Testis (tissue), 3 donors: ENCODE data around the gene HEG1. TPM values are rescaled to one million over a fixed set of nuclear protein-coding genes. Genes with fewer than 3 reads are reported as not detected.

Experiments
- DNase-seq: peaks from one replicate; pipeline ENCODE4 v3.0.0-alpha.2; 2019
- H3K27ac ChIP-seq, 2 donors: fragments of 200-600 bp; sonication (generic); one replicate each; pipeline ENCODE4 v1.5.1; 2019
- H3K27me3 ChIP-seq: fragments of 200-600 bp; sonication (generic); one replicate; pipeline ENCODE4 v1.5.1; 2019
- H3K36me3 ChIP-seq: fragments of 200-600 bp; sonication (generic); one replicate; pipeline ENCODE4 v1.5.1; 2017; ENCODE audit warnings: low read depth; ENCODE audit errors: missing control alignments
- H3K4me1 ChIP-seq: fragments of 200-600 bp; sonication (generic); one replicate; pipeline ENCODE4 v1.5.1; 2019
- H3K4me3 ChIP-seq, 2 donors: fragments of 200-600 bp; sonication (generic); one replicate each; pipeline ENCODE4 v1.5.1; 2017 to 2019
- H3K9me3 ChIP-seq: fragments of 200-600 bp; sonication (generic); one replicate; pipeline ENCODE4 v1.5.1; 2017
- POLR2A ChIP-seq: fragments of 450-650 bp; IDR thresholded peaks from one replicate; pipeline ENCODE4 v1.6.1; 2017; ENCODE audit warnings: antibody characterized with exemption, mild to moderate bottlenecking, moderate library complexity
- WGBS, 2 donors: methylation state at CpG; one replicate each; pipeline ENCODE4 v1.1.5; 2018; 5-methylcytosine and 5-hydroxymethylcytosine counted together
- intact Hi-C: fragments of 100-400 bp; cut with DNase I; formaldehyde crosslinking; loops from one replicate; pipeline ENCODE4 v1.15.1; 2023; ENCODE audit warnings: low total_unique reads
- polyA plus RNA-seq: library from polyadenylated mRNA; stranded (reverse); fragments of 350-450 nt; fragmentation: Illumina TruSeq; extraction: RNeasy Lipid Tissue Mini Kit (QIAGEN cat#74804); gene quantifications from one replicate; pipeline ENCODE4 v1.2.3, GENCODE V29; 2014; ENCODE audit warnings: low read depth, low replicate concordance; ENCODE audit not compliant: insufficient read depth
- total RNA-seq, 2 donors: library from RNA; depleted of rRNA; stranded (reverse); fragments of >200 nt; gene quantifications; one replicate each; pipeline ENCODE4 v1.2.3, GENCODE V29; 2016
- TF ChIP-seq, protein P1 (sequence below), 3 experiments: fragments of 450-650 bp in 2 of 3; fragments of 200-600 bp in 1 of 3; sonication (generic) in 1 of 3; IDR thresholded peaks; one replicate each; pipeline ENCODE4 v1.5.1; 2016 to 2019; ENCODE audit warnings: antibody characterized with exemption in 3 of 3, mild to moderate bottlenecking in 2 of 3, moderate library complexity in 1 of 3

The HEG1 gene
- total and polyA plus RNA-seq, 3 donors from 2014 or later: 50.3 to 160 (median 120) TPM

GRCh38 chr3:124951511-124952281, 104.1 kb downstream of the HEG1 start:
- no peak for TF ChIP-seq POLR2A
- TF ChIP-seq, protein P1, sequence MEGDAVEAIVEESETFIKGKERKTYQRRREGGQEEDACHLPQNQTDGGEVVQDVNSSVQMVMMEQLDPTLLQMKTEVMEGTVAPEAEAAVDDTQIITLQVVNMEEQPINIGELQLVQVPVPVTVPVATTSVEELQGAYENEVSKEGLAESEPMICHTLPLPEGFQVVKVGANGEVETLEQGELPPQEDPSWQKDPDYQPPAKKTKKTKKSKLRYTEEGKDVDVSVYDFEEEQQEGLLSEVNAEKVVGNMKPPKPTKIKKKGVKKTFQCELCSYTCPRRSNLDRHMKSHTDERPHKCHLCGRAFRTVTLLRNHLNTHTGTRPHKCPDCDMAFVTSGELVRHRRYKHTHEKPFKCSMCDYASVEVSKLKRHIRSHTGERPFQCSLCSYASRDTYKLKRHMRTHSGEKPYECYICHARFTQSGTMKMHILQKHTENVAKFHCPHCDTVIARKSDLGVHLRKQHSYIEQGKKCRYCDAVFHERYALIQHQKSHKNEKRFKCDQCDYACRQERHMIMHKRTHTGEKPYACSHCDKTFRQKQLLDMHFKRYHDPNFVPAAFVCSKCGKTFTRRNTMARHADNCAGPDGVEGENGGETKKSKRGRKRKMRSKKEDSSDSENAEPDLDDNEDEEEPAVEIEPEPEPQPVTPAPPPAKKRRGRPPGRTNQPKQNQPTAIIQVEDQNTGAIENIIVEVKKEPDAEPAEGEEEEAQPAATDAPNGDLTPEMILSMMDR (IDR thresholded peaks at IDR 0.05): no peak
- Histone ChIP-seq H3K27me3 (no peaks in the 10 kb centered on the region), H3K9me3 (no peaks in the 10 kb centered on the region), H3K4me1 (no peaks in the 10 kb centered on the region), H3K36me3 (no peaks in the 10 kb centered on the region), H3K4me3 (no peak overlapping the region), H3K27ac (no peak overlapping the region)
- intact Hi-C loops: no loop called here
- DNase-seq: no peak
- 69 to 72% methylated on average over 8 of the region's 8 CpGs for WGBS, 2 donors

DNA sequence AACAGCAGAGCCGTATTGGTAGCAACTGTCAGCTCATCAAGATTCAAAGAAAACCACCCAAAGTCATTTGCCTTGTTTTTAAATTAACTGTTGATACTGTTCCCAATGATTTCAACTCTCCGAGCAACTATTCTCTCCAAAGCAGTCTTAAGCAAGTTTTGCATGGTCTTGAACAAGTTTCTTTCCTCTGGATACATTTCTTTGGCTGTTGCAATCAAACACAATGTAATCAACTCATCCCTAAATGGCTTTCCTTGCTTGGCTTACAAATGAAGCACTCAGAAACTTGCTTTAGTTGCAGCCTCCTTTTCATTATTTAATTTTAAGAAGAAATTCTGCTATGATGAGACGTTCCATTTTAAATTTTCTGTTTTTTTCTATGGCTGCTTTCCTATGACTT, 105.8 kb downstream of the HEG1 start:
- Histone ChIP-seq H3K27me3 (no peaks in the 10 kb centered on the region), H3K4me1 (no peaks in the 10 kb centered on the region), H3K9me3 (no peaks in the 10 kb centered on the region), H3K4me3 (no peak overlapping the region), H3K27ac (no peak overlapping the region), H3K36me3 (no peaks in the 10 kb centered on the region)
- intact Hi-C loops: no loop called here
- TF ChIP-seq, protein P1 (IDR thresholded peaks at IDR 0.05): no peak
- TF ChIP-seq POLR2A: no peak
- 54 to 59% methylated on average over 3 of the region's 3 CpGs for whole genome bisulfite sequencing, 2 donors
- no peak for DNase-seq

DNA sequence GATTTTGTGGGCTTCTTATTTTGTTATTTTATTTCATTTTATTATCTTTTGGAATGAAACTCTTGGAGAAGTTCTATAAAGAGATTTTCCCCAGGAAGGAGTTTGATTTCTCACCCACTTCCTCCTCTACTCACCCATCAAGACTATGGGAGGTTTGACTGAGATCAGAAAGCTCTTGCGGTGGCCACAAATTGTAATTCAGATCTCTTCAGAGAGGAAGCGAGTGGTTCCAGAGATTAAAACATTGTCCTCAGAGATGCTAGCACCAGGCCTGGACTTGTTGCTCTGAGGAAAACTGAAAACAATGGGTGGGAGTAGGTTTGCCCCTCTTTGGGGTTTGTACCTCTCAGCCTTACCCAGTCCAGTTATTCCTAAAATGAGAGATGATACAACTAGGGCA, 113.2 kb downstream of the HEG1 start:
- 80 to 87% methylated on average over 2 of the region's 2 CpGs for WGBS, 2 donors
- intact Hi-C loops: no loop called here
- no peaks in the 10 kb centered on the region for H3K9me3 ChIP-seq
- H3K4me1 ChIP-seq: no peaks in the 10 kb centered on the region
- no peak for TF ChIP-seq POLR2A
- TF ChIP-seq, protein P1 (IDR thresholded peaks at IDR 0.05): no peak
- no peaks in the 10 kb centered on the region for H3K27me3 ChIP-seq
- no peak overlapping the region for H3K4me3 ChIP-seq
- no peaks in the 10 kb centered on the region for H3K36me3 ChIP-seq
- no peak overlapping the region for H3K27ac ChIP-seq
- DNase-seq: no peak

GRCh38 chr3:124941771-124942170, 114.0 kb downstream of the HEG1 start:
- TF ChIP-seq, protein P1 (IDR thresholded peaks at IDR 0.05): no peak
- no peak for TF ChIP-seq POLR2A
- no peak overlapping the region for H3K27ac ChIP-seq

GRCh38 chr3:124939661-124940060, 116.1 kb downstream of the HEG1 start:
- Histone ChIP-seq H3K27me3 (no peaks in the 10 kb centered on the region), H3K4me3 (no peak overlapping the region), H3K9me3 (no peaks in the 10 kb centered on the region), H3K27ac (no peak overlapping the region), H3K36me3 (no peaks in the 10 kb centered on the region), H3K4me1 (no peaks in the 10 kb centered on the region)
- no peak for DNase-seq
- intact Hi-C loops: no loop called here
- WGBS, 2 donors: 75 to 82% methylated on average over 4 of the region's 4 CpGs
- no peak for TF ChIP-seq POLR2A
- TF ChIP-seq, protein P1 (IDR thresholded peaks at IDR 0.05): no peak

More at GRCh38 chr3:124941771-124942170, 114.0 kb downstream of the HEG1 start:
- intact Hi-C loops: no loop called here
- no peak overlapping the region for H3K4me3 ChIP-seq
- H3K36me3 ChIP-seq: no peaks in the 10 kb centered on the region
- H3K9me3 ChIP-seq: no peaks in the 10 kb centered on the region
- H3K27me3 ChIP-seq: no peaks in the 10 kb centered on the region
- DNase-seq: no peak
- 85 to 92% methylated on average over 12 of the region's 12 CpGs for WGBS, 2 donors
- H3K4me1 ChIP-seq: no peaks in the 10 kb centered on the region
